NT2/D1 (cell line): ENCODE measurements around the gene SLFN5.

Experiments
- DNase-seq: peaks from one replicate; pipeline ENCODE4 v3.0.0-alpha.2; 2011; ENCODE audit warnings: low read depth, low spot score
- H3K27me3 ChIP-seq: 2 replicates; pipeline ENCODE4 v1.6.0; 2011; ENCODE audit warnings: mild to moderate bottlenecking; ENCODE audit not compliant: insufficient read length, insufficient read depth
- H3K36me3 ChIP-seq: 2 replicates; pipeline ENCODE4 v1.6.1; 2011; ENCODE audit warnings: mild to moderate bottlenecking, low read length, mixed read lengths; ENCODE audit not compliant: insufficient read depth, insufficient read length
- H3K4me1 ChIP-seq: 2 replicates; pipeline ENCODE4 v1.5.1; 2011; ENCODE audit not compliant: insufficient read depth, insufficient read length
- H3K4me3 ChIP-seq: 2 replicates; pipeline ENCODE4 v1.5.1; 2011; ENCODE audit warnings: low read depth; ENCODE audit not compliant: insufficient read length
- H3K9ac ChIP-seq: 2 replicates; pipeline ENCODE4 v1.6.0; 2011; ENCODE audit warnings: low read depth; ENCODE audit not compliant: insufficient read length
- H3K9me3 ChIP-seq: 2 replicates; pipeline ENCODE4 v1.5.1; 2011; ENCODE audit warnings: mild to moderate bottlenecking, low read length; ENCODE audit not compliant: insufficient read depth
- SUZ12 ChIP-seq: IDR thresholded peaks from 2 replicates; pipeline ENCODE4 v1.6.1; 2011; ENCODE audit not compliant: insufficient read length, insufficient read depth; ENCODE audit errors: extremely low read depth
- YY1 ChIP-seq: IDR thresholded peaks from 2 replicates; pipeline ENCODE4 v1.6.1; 2011; ENCODE audit not compliant: insufficient read length, insufficient read depth
- ZNF274 ChIP-seq: IDR thresholded peaks from 2 replicates; pipeline ENCODE4 v1.6.1; 2011; ENCODE audit warnings: mild to moderate bottlenecking, low read depth, low read length

SLFN5 gene

DNA sequence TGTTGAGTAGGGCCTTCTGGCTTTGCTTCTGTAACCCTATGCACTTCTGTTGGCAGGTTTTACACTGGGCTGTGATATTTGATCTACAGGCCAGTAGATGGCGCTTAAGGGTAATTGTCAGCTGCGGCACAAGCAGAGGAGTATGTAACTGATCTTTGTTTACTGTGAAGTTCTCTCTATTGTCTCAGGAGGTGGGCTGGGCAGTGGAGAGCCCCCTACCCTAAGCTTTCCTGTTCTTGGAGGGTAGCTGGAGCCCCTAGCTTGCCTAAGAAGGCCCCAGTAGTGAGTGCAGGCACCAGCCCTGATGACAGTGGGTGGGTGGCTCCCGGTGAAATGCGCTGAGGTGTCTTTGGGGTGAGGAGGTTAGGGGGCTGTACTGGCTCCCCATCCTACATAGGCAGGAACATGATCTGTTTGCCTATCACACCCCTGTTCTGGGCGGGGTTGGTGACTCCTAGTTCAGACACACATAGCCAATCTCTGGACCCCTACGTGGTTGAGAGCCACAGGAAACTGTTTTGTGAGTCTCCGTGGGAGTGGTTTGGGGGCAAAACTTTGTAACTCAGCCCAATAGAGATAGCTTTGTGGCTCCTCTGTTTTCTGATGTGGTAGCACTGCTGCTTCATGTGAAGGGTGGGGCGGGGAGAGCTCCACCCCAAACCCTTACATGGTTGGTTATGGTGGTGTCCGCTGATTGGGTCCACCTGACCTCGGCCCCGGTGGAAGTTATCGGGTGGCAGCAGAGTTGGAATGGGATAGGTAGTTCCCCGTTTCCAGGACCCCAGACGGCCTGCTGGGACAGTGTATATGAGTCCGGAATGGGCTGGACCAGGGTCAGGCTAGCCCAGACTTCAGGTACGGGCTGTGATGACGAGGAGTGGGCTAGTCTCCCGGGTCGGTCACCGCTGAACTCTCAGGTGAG is 70.2 kb downstream of the SLFN5 start:
- Histone ChIP-seq H3K27me3 (no peaks in the 10 kb centered on the region), H3K4me1 (peaks cover 16% of the 10 kb centered on the region), H3K9ac (no peak overlapping the region), H3K4me3 (no peak overlapping the region), H3K36me3 (no peaks in the 10 kb centered on the region), H3K9me3 (no peaks in the 10 kb centered on the region)
- DNase-seq, result peak; percentile 56
- TF ChIP-seq SUZ12, result no peak
- TF ChIP-seq ZNF274, result no peak
- TF ChIP-seq YY1, result no peak

DNA sequence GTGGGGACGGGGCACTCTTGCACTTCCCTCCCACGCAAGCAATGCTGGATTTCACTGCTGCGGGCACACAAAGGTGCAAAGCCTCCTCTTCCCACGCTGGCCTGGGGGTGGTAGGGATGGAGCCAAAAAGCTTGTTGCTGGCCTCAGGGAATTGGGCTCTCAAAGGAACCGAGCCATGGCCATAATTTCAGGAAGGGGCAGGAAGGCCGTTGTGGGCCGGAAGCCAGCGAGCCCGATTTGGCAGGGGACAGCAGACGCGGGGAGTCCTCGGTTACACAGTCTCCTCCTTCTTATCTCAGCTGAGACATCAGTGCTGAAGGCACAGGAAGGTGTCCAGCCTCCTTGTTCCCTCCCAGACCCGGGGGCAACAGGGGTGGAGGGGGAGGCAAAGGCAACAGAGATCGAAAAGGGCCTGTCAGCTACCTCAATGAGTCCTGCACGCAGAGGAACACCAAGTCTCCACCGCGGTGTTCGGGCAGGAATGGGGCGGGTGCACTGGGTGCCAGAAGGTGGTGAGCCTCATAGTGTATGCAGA is 71.1 kb downstream of the SLFN5 start:
- H3K9ac ChIP-seq, result no peak overlapping the region
- no peaks in the 10 kb centered on the region for H3K36me3 ChIP-seq
- no peak for DNase-seq
- peaks cover 16% of the 10 kb centered on the region for H3K4me1 ChIP-seq
- H3K27me3 ChIP-seq, result no peaks in the 10 kb centered on the region
- H3K9me3 ChIP-seq, result no peaks in the 10 kb centered on the region
- no peak for TF ChIP-seq SUZ12
- no peak for TF ChIP-seq YY1
- no peak for TF ChIP-seq ZNF274
- H3K4me3 ChIP-seq, result no peak overlapping the region

DNA sequence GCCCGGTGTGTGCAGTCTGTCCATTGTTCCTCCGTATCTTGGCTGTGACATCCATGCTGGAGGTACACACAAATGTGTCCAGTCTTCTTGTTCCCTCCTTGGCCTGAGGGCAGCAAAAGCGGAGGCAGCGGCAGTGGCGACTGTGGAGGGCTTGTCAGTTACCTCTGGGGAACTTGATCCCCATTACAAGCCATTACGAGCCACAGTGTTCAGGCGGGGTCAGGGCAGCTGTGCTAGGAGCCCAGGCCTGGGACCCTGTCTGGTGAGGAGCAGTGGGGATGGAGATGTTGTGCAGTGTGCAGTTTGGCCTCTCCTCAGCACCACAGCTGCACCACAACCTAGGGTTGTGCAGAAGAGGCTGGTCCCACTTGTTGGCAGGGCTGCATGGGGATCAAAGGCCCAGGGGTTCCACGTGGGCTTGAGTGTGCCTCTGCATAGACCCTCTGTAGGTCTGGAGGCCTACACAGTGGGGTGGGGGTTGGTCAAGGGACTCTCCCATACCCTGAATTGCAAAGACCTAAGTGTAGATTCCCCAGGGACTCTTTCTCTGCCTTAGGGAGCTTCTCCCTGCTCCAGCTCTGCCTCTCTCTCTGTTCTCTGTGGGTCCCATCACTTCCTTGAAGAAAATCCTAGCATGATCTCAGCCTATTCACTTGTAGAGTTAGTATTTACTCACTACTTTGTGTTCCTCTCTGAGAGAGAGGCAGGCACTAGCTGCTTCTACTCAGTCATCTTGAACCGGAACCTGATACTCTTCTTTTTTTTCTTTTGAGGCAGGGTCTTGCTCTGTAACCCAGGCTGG is 71.7 kb downstream of the SLFN5 start:
- Histone ChIP-seq H3K4me3 (no peak overlapping the region), H3K4me1 (peaks cover 16% of the 10 kb centered on the region), H3K9me3 (no peaks in the 10 kb centered on the region), H3K36me3 (no peaks in the 10 kb centered on the region), H3K27me3 (no peaks in the 10 kb centered on the region), H3K9ac (no peak overlapping the region)
- TF ChIP-seq ZNF274 (no peak), YY1 (no peak), SUZ12 (no peak)
- no peak for DNase-seq

DNA sequence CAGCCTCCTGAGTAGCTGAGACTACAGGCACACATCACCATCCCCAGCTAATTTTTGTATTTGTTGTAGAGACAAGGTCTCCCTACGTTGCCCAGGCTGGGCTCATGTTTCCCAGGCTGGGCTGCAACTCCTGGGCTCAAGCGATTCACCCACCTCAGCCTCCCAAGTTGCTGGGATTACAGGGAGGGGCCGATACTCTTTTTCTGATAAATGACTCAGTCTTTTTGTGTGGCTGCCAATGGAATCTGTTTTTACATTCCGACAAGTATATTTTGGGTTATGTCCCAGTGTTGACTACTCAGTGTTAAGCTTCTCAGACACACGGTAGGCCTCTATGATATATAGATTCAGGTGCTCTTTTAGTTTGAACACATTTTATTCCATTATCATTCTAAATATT is 72.4 kb downstream of the SLFN5 start:
- Histone ChIP-seq H3K9ac (no peak overlapping the region), H3K27me3 (no peaks in the 10 kb centered on the region), H3K4me3 (no peak overlapping the region), H3K36me3 (no peaks in the 10 kb centered on the region), H3K4me1 (peaks cover 16% of the 10 kb centered on the region), H3K9me3 (no peaks in the 10 kb centered on the region)
- TF ChIP-seq ZNF274 (no peak), SUZ12 (no peak), YY1 (no peak)
- no peak for DNase-seq

DNA sequence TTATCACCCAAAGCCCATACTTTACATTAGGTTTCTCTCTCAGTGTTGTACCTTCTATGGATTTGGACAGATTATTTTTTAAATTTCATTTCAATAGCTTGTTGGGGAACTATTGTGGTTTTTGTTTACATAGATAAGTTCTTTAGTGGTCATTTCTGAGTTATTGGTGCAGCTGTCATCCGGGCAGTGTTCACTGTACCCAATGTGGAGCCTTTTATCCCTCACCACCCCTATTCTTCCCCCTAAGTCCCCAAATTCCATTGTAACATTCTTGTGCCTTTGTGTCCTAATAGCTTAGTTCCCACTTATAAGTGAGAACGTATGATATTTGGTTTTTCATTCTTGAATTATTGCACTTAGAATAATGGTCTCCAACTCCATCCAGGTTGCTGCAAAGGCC is 73.1 kb downstream of the SLFN5 start:
- Histone ChIP-seq H3K9ac (no peak overlapping the region), H3K4me1 (peaks cover 16% of the 10 kb centered on the region), H3K4me3 (no peak overlapping the region), H3K36me3 (no peaks in the 10 kb centered on the region), H3K9me3 (no peaks in the 10 kb centered on the region), H3K27me3 (no peaks in the 10 kb centered on the region)
- no peak for DNase-seq
- no peak for TF ChIP-seq ZNF274
- TF ChIP-seq SUZ12, result no peak
- TF ChIP-seq YY1, result no peak

DNA sequence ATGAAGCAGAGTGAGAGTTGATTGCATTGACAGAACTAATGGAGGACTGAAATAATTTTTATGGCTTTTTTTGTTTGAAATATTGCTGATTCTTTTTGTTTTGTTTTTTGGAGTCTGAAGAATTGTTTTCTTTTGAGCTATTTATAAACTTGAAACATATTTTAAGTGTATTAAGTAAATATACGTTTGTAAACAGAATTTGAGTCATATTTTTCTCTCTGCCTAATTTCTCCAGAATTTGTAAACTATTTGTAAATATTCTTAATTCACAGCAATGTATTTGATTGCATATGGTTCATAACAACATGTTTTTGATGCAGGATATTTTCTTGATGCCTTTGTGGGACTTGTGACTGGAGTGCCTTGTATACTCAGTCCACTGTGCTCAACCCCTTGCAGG is 79.9 kb downstream of the SLFN5 start:
- TF ChIP-seq SUZ12, result no peak
- no peak for TF ChIP-seq ZNF274
- TF ChIP-seq YY1, result no peak
- H3K9me3 ChIP-seq, result peaks cover 12% of the 10 kb centered on the region; the same call in 1 of the 2 replicates
- no peak for DNase-seq
- H3K36me3 ChIP-seq, result no peaks in the 10 kb centered on the region
- H3K9ac ChIP-seq, result no peak overlapping the region
- no peaks in the 10 kb centered on the region for H3K27me3 ChIP-seq
- no peaks in the 10 kb centered on the region for H3K4me1 ChIP-seq
- no peak overlapping the region for H3K4me3 ChIP-seq
